ENCODE data around the gene VIPR2.

Gene VIPR2

DNA sequence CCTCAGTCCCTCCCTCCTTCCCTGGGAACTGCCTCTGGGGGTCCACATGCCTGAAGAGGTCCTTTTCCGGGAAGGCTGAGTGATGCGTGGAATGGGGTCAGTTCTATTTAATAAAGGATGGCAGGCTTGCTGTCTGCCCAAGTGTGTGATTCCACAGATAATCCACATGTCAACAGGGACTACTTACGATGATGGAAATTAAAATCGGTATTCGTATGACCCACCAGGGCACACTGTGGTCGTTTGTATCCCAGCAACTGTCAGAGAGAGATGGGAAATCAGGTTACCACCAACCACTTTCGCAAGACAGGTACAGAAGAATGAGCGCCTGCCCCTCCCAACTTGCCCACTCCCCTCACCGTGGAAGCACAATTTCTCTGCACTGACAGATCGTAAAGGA lies 110.3 kb downstream of the VIPR2 start:
- no peak for DNase-seq (ENCODE audit: low read depth in 2 of 2)
- no peak overlapping the region for H3K4me3 ChIP-seq (replicated peaks in 1 of 2; ENCODE audit: low read depth in 2 of 2, low read length in 2 of 2)
- TF ChIP-seq, protein P1, sequence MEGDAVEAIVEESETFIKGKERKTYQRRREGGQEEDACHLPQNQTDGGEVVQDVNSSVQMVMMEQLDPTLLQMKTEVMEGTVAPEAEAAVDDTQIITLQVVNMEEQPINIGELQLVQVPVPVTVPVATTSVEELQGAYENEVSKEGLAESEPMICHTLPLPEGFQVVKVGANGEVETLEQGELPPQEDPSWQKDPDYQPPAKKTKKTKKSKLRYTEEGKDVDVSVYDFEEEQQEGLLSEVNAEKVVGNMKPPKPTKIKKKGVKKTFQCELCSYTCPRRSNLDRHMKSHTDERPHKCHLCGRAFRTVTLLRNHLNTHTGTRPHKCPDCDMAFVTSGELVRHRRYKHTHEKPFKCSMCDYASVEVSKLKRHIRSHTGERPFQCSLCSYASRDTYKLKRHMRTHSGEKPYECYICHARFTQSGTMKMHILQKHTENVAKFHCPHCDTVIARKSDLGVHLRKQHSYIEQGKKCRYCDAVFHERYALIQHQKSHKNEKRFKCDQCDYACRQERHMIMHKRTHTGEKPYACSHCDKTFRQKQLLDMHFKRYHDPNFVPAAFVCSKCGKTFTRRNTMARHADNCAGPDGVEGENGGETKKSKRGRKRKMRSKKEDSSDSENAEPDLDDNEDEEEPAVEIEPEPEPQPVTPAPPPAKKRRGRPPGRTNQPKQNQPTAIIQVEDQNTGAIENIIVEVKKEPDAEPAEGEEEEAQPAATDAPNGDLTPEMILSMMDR (IDR thresholded peaks at IDR 0.05; ENCODE audit: low read depth, low read length): no peak

DNA sequence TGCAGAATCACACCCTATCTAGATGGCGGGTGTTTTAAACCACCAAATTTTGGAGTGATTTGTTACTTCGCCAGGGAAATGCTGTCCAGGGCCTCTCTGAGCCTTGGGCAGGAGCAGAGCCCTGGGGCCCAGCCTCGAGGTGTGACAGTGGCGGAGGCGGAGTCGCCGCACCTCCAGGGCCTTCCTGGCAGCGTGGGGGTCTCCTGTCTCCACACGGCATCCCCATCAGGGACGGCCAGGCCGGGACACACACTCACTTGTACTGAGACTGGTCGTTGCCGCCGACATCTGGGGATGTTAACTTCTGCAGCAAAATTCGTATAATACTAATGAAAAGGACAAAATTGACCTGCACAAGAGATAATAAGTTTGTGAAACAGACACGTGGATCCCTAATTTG lies 110.7 kb downstream of the VIPR2 start:
- no peak overlapping the region for H3K4me3 ChIP-seq (replicated peaks in 1 of 2; ENCODE audit: low read depth in 2 of 2, low read length in 2 of 2)
- TF ChIP-seq, protein P1 (IDR thresholded peaks at IDR 0.05; ENCODE audit: low read depth, low read length): no peak
- DNase-seq (ENCODE audit: low read depth in 2 of 2): no peak

GRCh38 chr7:159033473-159033825 lies 111.2 kb downstream of the VIPR2 start:
- H3K4me3 ChIP-seq (replicated peaks in 1 of 2; ENCODE audit: low read depth in 2 of 2, low read length in 2 of 2): no peak overlapping the region
- DNase-seq (ENCODE audit: low read depth in 2 of 2): no peak
- TF ChIP-seq, protein P1 (IDR thresholded peaks at IDR 0.05; ENCODE audit: low read depth, low read length): no peak

GRCh38 chr7:159032753-159033472 lies 111.8 kb downstream of the VIPR2 start:
- no peak overlapping the region for H3K4me3 ChIP-seq (replicated peaks in 1 of 2; ENCODE audit: low read depth in 2 of 2, low read length in 2 of 2)
- no peak for DNase-seq (ENCODE audit: low read depth in 2 of 2)
- TF ChIP-seq, protein P1 (IDR thresholded peaks at IDR 0.05; ENCODE audit: low read depth, low read length): no peak

- no peak overlapping the region for H3K4me3 ChIP-seq (replicated peaks in 1 of 2; ENCODE audit: low read depth in 2 of 2, low read length in 2 of 2)
- TF ChIP-seq, protein P1 (IDR thresholded peaks at IDR 0.05; ENCODE audit: low read depth, low read length): no peak
- DNase-seq (ENCODE audit: low read depth in 2 of 2): no peak
Measured at GRCh38 chr7:159032322-159032721, 112.3 kb downstream of the VIPR2 start.

GRCh38 chr7:159031750-159032149 lies 112.9 kb downstream of the VIPR2 start:
- no peak overlapping the region for H3K4me3 ChIP-seq (replicated peaks in 1 of 2; ENCODE audit: low read depth in 2 of 2, low read length in 2 of 2)
- TF ChIP-seq, protein P1 (IDR thresholded peaks at IDR 0.05; ENCODE audit: low read depth, low read length): no peak
- DNase-seq (ENCODE audit: low read depth in 2 of 2): no peak
